Astrocyte (in vitro differentiated cells and primary cell): ENCODE results near the gene CIB2.

Experiments
- CTCF ChIP-seq: IDR thresholded peaks from 2 replicates; pipeline ENCODE4 v1.5.1; 2011; ENCODE audit warnings: low read depth, mild to moderate bottlenecking, inconsistent platforms, low read length, moderate library complexity; ENCODE audit not compliant: insufficient read depth
- EZH2 ChIP-seq: IDR thresholded peaks from 2 replicates; pipeline ENCODE4 v1.6.1; 2012; ENCODE audit warnings: mild to moderate bottlenecking, low read length, inconsistent platforms; ENCODE audit not compliant: insufficient read depth

GRCh38 chr15:78090422-78091063, 40.7 kb downstream of the CIB2 start:
- TF ChIP-seq CTCF (no peak), EZH2 (no peak)
